ENCODE data around the gene CLDN16. TPM values are rescaled to one million over a fixed set of nuclear protein-coding genes. Genes with fewer than 3 reads are reported as not detected.

Gene CLDN16
- total RNA-seq, 1 experiment from 2014 or later: not detected

GRCh38 chr3:190345878-190346277 lies 42.1 kb upstream of the CLDN16 start (continued):
- TF ChIP-seq PRDM15 (CRISPR knock-in tag; IDR thresholded peaks at IDR 0.05) (no peak), ZNF425 (CRISPR knock-in tag; conservative IDR thresholded peaks at IDR 0.05) (no peak), ELF4 (CRISPR knock-in tag; IDR thresholded peaks at IDR 0.05; ENCODE audit: low read depth) (no peak), E2F1 (CRISPR knock-in tag; IDR thresholded peaks at IDR 0.05) (no peak), NR2C2 (CRISPR knock-in tag; IDR thresholded peaks at IDR 0.05) (no peak), SMAD4 (CRISPR knock-in tag; IDR thresholded peaks at IDR 0.05) (no peak), ETV6 (CRISPR knock-in tag; IDR thresholded peaks at IDR 0.05) (no peak)

GRCh38 chr3:190346541-190346940 lies 41.4 kb upstream of the CLDN16 start:
- no peak for DNase-seq (ENCODE audit: low spot score)
- ChIA-PET POLR2A (no interaction called here), CTCF (no interaction called here)
- Mint-ChIP-seq H3K27ac (no peak overlapping the region), H3K9me3 (peaks cover 19% of the 10 kb centered on the region), H3K4me3 (no peak overlapping the region), H3K4me1 (peaks cover 11% of the 10 kb centered on the region), H3K36me3 (peaks cover 2% of the 10 kb centered on the region; the same call in 1 of the 2 replicates), H3K27me3 (ENCODE audit: low read depth) (no peaks in the 10 kb centered on the region)
- ATAC-seq: no peak
- TF ChIP-seq JAZF1 (CRISPR knock-in tag; IDR thresholded peaks at IDR 0.05) (no peak), ZMAT4 (CRISPR knock-in tag; IDR thresholded peaks at IDR 0.05) (no peak), CDX4 (CRISPR knock-in tag; IDR thresholded peaks at IDR 0.05; ENCODE audit: borderline replicate concordance) (no peak), NR1H2 (CRISPR knock-in tag; IDR thresholded peaks at IDR 0.05) (no peak), ZNF219 (CRISPR knock-in tag; IDR thresholded peaks at IDR 0.05; ENCODE audit: borderline replicate concordance) (no peak), ETV6 (CRISPR knock-in tag; IDR thresholded peaks at IDR 0.05) (no peak), PREB (CRISPR knock-in tag; IDR thresholded peaks at IDR 0.05; ENCODE audit: borderline replicate concordance) (no peak), MAX (CRISPR knock-in tag; IDR thresholded peaks at IDR 0.05) (no peak), IRF1 (CRISPR knock-in tag; IDR thresholded peaks at IDR 0.05) (no peak), STAT6 (CRISPR knock-in tag; conservative IDR thresholded peaks at IDR 0.05; ENCODE audit: low read depth) (no peak), FOXJ3 (CRISPR knock-in tag; IDR thresholded peaks at IDR 0.05; ENCODE audit: borderline replicate concordance) (no peak), PRDM15 (CRISPR knock-in tag; IDR thresholded peaks at IDR 0.05) (no peak)

Data from WTC11 (cell line).